Trophoblast cell (in vitro differentiated cells and primary cell): ENCODE results near the gene MEST.

Experiments
- DNase-seq, 2 donors: peaks; one replicate each; pipeline ENCODE4 v3.0.0-alpha.2; 2016
- H2AFZ ChIP-seq: 2 replicates; pipeline ENCODE4 v1.6.1; 2013; ENCODE audit warnings: low read length, moderate library complexity, mild to moderate bottlenecking; ENCODE audit not compliant: insufficient read depth, poor library complexity
- H2AK5ac ChIP-seq: 2 replicates; pipeline ENCODE4 v1.6.1; 2013; ENCODE audit warnings: mild to moderate bottlenecking, low read length
- H2BK120ac ChIP-seq: 2 replicates; pipeline ENCODE4 v1.6.1; 2013; ENCODE audit warnings: low read length, mild to moderate bottlenecking, moderate library complexity; ENCODE audit not compliant: insufficient read depth, poor library complexity
- H2BK12ac ChIP-seq: 2 replicates; pipeline ENCODE4 v1.6.1; 2013; ENCODE audit warnings: mild to moderate bottlenecking, low read length, moderate library complexity
- H2BK5ac ChIP-seq: 2 replicates; pipeline ENCODE4 v1.6.1; 2013; ENCODE audit warnings: low read length, low read depth, moderate library complexity, mild to moderate bottlenecking; ENCODE audit not compliant: poor library complexity
- H3K14ac ChIP-seq: 2 replicates; pipeline ENCODE4 v1.6.1; 2013; ENCODE audit warnings: mild to moderate bottlenecking, low read length
- H3K18ac ChIP-seq: 2 replicates; pipeline ENCODE4 v1.6.1; 2013; ENCODE audit warnings: mild to moderate bottlenecking, low read length
- H3K23ac ChIP-seq: 2 replicates; pipeline ENCODE4 v1.6.1; 2013; ENCODE audit warnings: low read length
- H3K27ac ChIP-seq: 2 replicates; pipeline ENCODE4 v1.5.1; 2013; ENCODE audit warnings: low read depth, mild to moderate bottlenecking, inconsistent platforms, low read length, moderate library complexity
- H3K27me3 ChIP-seq: 2 replicates; pipeline ENCODE4 v1.6.1; 2013; ENCODE audit warnings: inconsistent platforms, mild to moderate bottlenecking, low read length, moderate library complexity; ENCODE audit not compliant: insufficient read depth
- H3K36me3 ChIP-seq, 2 experiments: 1 replicate in 1 of 2; 2 replicates in 1 of 2; pipeline ENCODE4 v1.6.1; 2013; ENCODE audit warnings: low read length in 2 of 2, mild to moderate bottlenecking in 2 of 2, moderate library complexity in 1 of 2; ENCODE audit not compliant: insufficient read depth in 2 of 2, control insufficient read depth in 1 of 2
- H3K4ac ChIP-seq: 2 replicates; pipeline ENCODE4 v1.6.1; 2013; ENCODE audit warnings: low read depth, mild to moderate bottlenecking, low read length, moderate library complexity
- H3K4me1 ChIP-seq, 2 experiments: 1 replicate in 1 of 2; 2 replicates in 1 of 2; pipeline ENCODE4 v1.6.1; 2013; ENCODE audit warnings: low read length in 2 of 2, mild to moderate bottlenecking in 2 of 2, moderate library complexity in 1 of 2; ENCODE audit not compliant: insufficient read depth in 2 of 2, control insufficient read depth in 1 of 2
- H3K4me2 ChIP-seq: 2 replicates; pipeline ENCODE4 v1.6.1; 2013; ENCODE audit warnings: inconsistent platforms, mild to moderate bottlenecking, low read length, moderate library complexity
- H3K4me3 ChIP-seq: 2 replicates; pipeline ENCODE4 v1.5.1; 2013; ENCODE audit warnings: mild to moderate bottlenecking, low read depth, low read length, inconsistent platforms
- H3K79me1 ChIP-seq: one replicate; pipeline ENCODE4 v1.6.1; 2013; ENCODE audit warnings: low read length
- H3K79me2 ChIP-seq: 2 replicates; pipeline ENCODE4 v1.6.1; 2013; ENCODE audit warnings: low read length, mild to moderate bottlenecking; ENCODE audit not compliant: control insufficient read depth, insufficient read depth, poor library complexity
- H3K9ac ChIP-seq: 2 replicates; pipeline ENCODE4 v1.6.1; 2013; ENCODE audit warnings: mild to moderate bottlenecking, low read length
- H3K9me3 ChIP-seq: 2 replicates; pipeline ENCODE4 v1.6.1; 2013; ENCODE audit warnings: low read depth, mild to moderate bottlenecking, control low read depth, inconsistent platforms, low read length; ENCODE audit not compliant: insufficient read depth
- H4K12ac ChIP-seq: 2 replicates; pipeline ENCODE4 v1.6.1; 2013; ENCODE audit warnings: low read depth, mild to moderate bottlenecking, low read length, moderate library complexity
- H4K8ac ChIP-seq: 2 replicates; pipeline ENCODE4 v1.6.1; 2013; ENCODE audit warnings: low read depth, mild to moderate bottlenecking, low read length, moderate library complexity
- H4K91ac ChIP-seq: one replicate; pipeline ENCODE4 v1.6.1; 2013; ENCODE audit warnings: low read depth, mild to moderate bottlenecking, low read length, moderate library complexity
- WGBS: extraction: QIAGEN DNeasy Blood & Tissue Kit; methylation state at CpG from one replicate; pipeline ENCODE4 v1.1.7; 2013; ENCODE audit warnings: missing lambda C conversion rate; ENCODE audit not compliant: insufficient read length, insufficient coverage; ENCODE audit errors: extremely low coverage; 5-methylcytosine and 5-hydroxymethylcytosine counted together

MEST gene

DNA sequence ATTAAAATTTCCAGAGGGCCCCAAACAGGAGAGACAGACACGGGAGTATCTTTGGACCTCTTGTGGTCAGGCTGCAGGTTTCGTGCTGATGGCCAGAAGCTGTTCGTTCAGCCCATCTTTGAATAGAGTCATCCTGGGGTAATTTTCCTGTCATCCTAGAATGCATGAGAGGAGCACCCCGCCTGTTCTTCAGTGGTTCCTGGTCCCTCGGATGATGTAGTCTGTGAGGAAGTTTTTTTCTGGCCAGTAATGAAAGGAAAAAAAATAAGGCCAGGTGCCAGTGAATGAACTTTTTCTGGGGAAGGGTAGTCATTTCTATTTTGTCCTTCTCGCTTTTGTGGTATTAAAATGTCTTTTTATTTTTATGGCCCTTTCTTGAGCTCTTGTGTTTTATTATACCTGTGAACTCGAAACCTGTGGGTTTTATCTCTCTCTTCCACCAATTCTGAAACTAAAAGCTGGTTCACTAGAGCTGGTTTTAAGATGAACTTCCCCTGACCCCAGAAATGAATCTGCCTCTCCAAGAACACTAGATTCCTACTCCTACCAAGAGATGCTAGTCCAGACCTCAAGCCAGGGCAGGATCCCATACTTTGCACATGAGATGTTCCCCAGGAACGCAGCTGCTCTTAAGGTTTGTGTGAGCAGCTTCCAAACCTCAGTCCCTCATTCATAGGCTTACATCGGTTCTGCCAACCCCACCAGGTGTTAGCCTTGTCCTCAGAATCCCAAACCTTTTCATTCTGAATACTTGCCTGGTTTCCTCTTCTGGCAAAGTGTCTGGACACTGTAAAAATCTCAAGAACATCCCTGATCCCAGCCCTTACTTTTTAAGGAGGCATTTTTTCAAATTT is 15.4 kb upstream of the MEST start:
- Histone ChIP-seq H2AFZ (no peak overlapping the region), H3K23ac (no peak overlapping the region), H2AK5ac (no peak overlapping the region)

DNA sequence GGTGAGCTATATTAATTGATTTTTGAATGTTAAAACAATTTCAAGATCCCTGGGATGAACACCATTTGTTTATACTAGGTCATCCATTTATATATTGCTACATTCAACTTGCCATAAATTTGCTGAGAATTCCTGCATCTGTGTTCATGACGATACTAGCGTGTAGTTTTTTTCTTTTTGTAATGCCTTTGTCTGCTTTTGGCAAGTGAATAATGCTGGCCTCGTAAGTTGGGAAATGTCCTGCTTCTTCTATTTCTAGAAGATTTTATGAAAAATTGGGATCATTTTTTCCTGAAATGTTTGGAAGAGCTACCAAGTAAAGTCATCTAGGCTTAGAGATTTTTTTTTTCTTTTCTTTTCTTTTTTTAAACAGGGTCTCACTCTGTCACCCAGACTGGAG is 12.9 kb upstream of the MEST start:
- Histone ChIP-seq H4K8ac (no peak overlapping the region), H3K27me3 (no peaks in the 10 kb centered on the region), H3K79me1 (peaks cover 9% of the 10 kb centered on the region), H2BK5ac (no peak overlapping the region), H3K18ac (no peak overlapping the region), H3K4me2 (no peak overlapping the region), H3K14ac (no peak overlapping the region), H2BK12ac (no peak overlapping the region), H3K4me3 (no peak overlapping the region), H4K12ac (no peak overlapping the region), H4K91ac (no peak overlapping the region), H3K9ac (no peak overlapping the region), H2AFZ (no peak overlapping the region), H3K4me1 (peaks cover 7 to 13% of the 10 kb centered on the region in 2 experiments), H3K79me2 (peaks cover 3% of the 10 kb centered on the region), H3K27ac (no peak overlapping the region), H3K9me3 (no peaks in the 10 kb centered on the region), H3K36me3 (no peaks in the 10 kb centered on the region), H3K4ac (no peak overlapping the region), H2BK120ac (no peak overlapping the region), H3K23ac (no peak overlapping the region), H2AK5ac (no peak overlapping the region)
- no peak for DNase-seq
- WGBS: no CpG with 5 or more reads among the region's 3 CpGs

More for the DNA sequence above, 15.4 kb upstream of the MEST start:
- Histone ChIP-seq H3K79me2 (peaks cover 3% of the 10 kb centered on the region), H3K27me3 (no peaks in the 10 kb centered on the region), H4K12ac (no peak overlapping the region), H3K18ac (no peak overlapping the region), H2BK5ac (no peak overlapping the region), H3K4me2 (no peak overlapping the region), H3K4me1 (peaks cover 7 to 11% of the 10 kb centered on the region in 2 experiments), H4K91ac (peak overlapping the region; percentile 7), H2BK12ac (peak overlapping the region; percentile 58), H3K9ac (no peak overlapping the region), H3K4me3 (no peak overlapping the region), H3K9me3 (no peaks in the 10 kb centered on the region), H3K4ac (no peak overlapping the region), H2BK120ac (peak overlapping the region; percentile 24), H3K14ac (no peak overlapping the region), H3K36me3 (no peaks in the 10 kb centered on the region), H3K27ac (no peak overlapping the region), H3K79me1 (peaks cover 10% of the 10 kb centered on the region), H4K8ac (no peak overlapping the region)
- no peak for DNase-seq
- no CpG with 5 or more reads among the region's 9 CpGs for WGBS

DNA sequence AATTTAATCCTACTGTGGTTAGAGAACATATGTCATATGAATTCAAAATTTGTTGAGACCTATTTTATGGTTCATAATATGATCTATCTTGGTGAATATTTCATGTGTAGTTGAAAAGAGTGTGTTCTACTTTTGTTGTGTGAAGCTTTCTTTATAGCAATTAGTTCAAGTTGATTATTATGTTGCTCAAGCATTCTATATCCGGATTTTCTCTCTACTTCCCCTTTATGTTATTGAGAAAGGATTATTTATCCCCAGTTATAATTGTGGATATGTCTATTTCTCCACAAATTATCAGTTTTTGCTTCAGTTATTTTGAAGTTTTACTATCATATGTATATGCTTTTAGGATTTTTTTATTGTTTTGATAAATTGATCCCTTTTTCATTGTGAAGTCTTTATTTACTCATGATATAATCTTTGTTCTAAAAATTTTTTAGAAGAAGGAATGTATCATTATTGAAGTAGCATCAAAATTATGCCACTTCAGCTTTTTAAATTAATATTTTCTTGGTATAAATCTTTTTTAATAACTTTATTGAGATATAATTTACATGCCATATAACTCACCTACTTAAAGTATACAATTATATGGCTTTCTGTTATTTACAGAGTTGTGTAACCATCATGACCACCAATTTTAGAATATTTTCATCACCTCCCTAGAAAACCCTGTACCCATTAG is 12.0 kb upstream of the MEST start:
- Histone ChIP-seq H2BK5ac (no peak overlapping the region), H3K14ac (no peak overlapping the region), H3K23ac (no peak overlapping the region), H3K27ac (no peak overlapping the region), H4K8ac (no peak overlapping the region), H3K4me2 (no peak overlapping the region), H2BK120ac (no peak overlapping the region), H3K36me3 (no peaks in the 10 kb centered on the region), H2AFZ (no peak overlapping the region), H3K4me1 (peaks cover 3 to 9% of the 10 kb centered on the region in 2 experiments), H3K27me3 (no peaks in the 10 kb centered on the region), H2BK12ac (no peak overlapping the region), H3K79me2 (no peaks in the 10 kb centered on the region), H3K9ac (no peak overlapping the region), H3K18ac (no peak overlapping the region), H3K4me3 (no peak overlapping the region), H2AK5ac (no peak overlapping the region), H3K79me1 (peaks cover 5% of the 10 kb centered on the region), H3K9me3 (no peaks in the 10 kb centered on the region), H4K91ac (no peak overlapping the region), H3K4ac (no peak overlapping the region), H4K12ac (no peak overlapping the region)
- DNase-seq: no peak
- no CpG with 5 or more reads among the region's 1 CpG for WGBS

DNA sequence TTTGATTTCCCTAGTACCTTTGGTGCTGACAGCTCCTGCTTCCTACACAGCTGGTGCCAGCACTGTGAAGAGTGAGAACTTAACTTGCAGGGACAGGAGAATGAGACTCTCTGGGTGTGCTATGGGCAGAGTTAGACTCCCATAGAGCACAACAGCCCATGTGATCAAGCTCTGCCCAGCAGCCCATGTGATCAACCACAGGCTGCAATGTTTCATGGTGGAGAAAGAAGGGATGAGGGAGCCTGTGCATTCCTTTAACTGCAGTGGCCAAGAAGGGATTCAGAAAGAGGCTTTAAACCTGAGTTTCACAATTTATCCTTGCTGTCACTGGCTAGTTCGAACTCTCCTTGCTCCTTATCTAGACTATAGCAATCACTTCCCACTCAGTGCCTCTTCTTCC is 10.0 kb upstream of the MEST start:
- WGBS: no CpG with 5 or more reads among the region's 1 CpG
- H3K9me3 ChIP-seq: no peaks in the 10 kb centered on the region
- H2BK5ac ChIP-seq: no peak overlapping the region

More for the DNA sequence above, 10.0 kb upstream of the MEST start:
- Histone ChIP-seq H3K4ac (no peak overlapping the region), H4K12ac (no peak overlapping the region), H3K27ac (no peak overlapping the region), H3K18ac (no peak overlapping the region), H4K91ac (no peak overlapping the region), H3K4me2 (no peak overlapping the region), H3K14ac (no peak overlapping the region), H2AFZ (no peak overlapping the region), H3K27me3 (no peaks in the 10 kb centered on the region), H3K9ac (no peak overlapping the region), H3K23ac (no peak overlapping the region), H4K8ac (no peak overlapping the region), H3K79me1 (peaks cover 11% of the 10 kb centered on the region), H3K79me2 (peaks cover 4% of the 10 kb centered on the region), H3K36me3 (no peaks in the 10 kb centered on the region), H2BK12ac (peak overlapping the region; percentile 12), H3K4me3 (no peak overlapping the region), H2AK5ac (no peak overlapping the region), H3K4me1 (peaks cover 4 to 13% of the 10 kb centered on the region in 2 experiments), H2BK120ac (no peak overlapping the region)
- DNase-seq: no peak
